Prostate gland (tissue), 2 donors: Measurements from ENCODE around the gene MGST3.

Experiments used
- CTCF ChIP-seq, 4 experiments: fragments of 200-600 bp in 2 of 4; fragments of 450-650 bp in 2 of 4; sonication (generic) in 2 of 4; IDR thresholded peaks; 1 replicate in 3 of 4; 2 replicates in 1 of 4; pipeline ENCODE4 v1.5.1; 2016 to 2019; ENCODE audit warnings: antibody characterized with exemption in 4 of 4, mild to moderate bottlenecking in 2 of 4, moderate library complexity in 2 of 4
- POLR2A ChIP-seq: fragments of 450-650 bp; IDR thresholded peaks from one replicate; pipeline ENCODE4 v1.6.1; 2016; ENCODE audit warnings: antibody characterized with exemption, mild to moderate bottlenecking
- POLR2AphosphoS5 ChIP-seq: sonication (generic); formaldehyde crosslinking; IDR thresholded peaks from one replicate; pipeline ENCODE4 v1.6.1; 2017; ENCODE audit warnings: antibody characterized with exemption

- TF ChIP-seq CTCF (IDR thresholded peaks at IDR 0.05), result no peak
- no peak for TF ChIP-seq POLR2A
- TF ChIP-seq POLR2AphosphoS5, result no peak
These were observed 68.5 kb downstream of the MGST3 start for GRCh38 chr1:165699577-165699976.
